Vagina (tissue), 2 donors: ENCODE results near the gene LIMCH1.

Experiments
- POLR2A ChIP-seq, 2 donors: fragments of 450-650 bp; IDR thresholded peaks; one replicate each; pipeline ENCODE4 v1.6.1; 2017; ENCODE audit warnings: antibody characterized with exemption in 2 of 2, mild to moderate bottlenecking in 2 of 2, moderate library complexity in 2 of 2
- POLR2AphosphoS5 ChIP-seq, 2 donors: sonication (generic); formaldehyde crosslinking; IDR thresholded peaks; one replicate each; pipeline ENCODE4 v1.9.0; 2017; ENCODE audit warnings: antibody characterized with exemption in 2 of 2, mild to moderate bottlenecking in 2 of 2, low read depth in 1 of 2; ENCODE audit not compliant: insufficient read depth in 1 of 2
- TF ChIP-seq, protein P1 (sequence below), 3 experiments: fragments of 450-650 bp in 2 of 3; fragments of 200-600 bp in 1 of 3; sonication (generic) in 1 of 3; IDR thresholded peaks; one replicate each; pipeline ENCODE4 v1.5.1; 2017 to 2019; ENCODE audit warnings: antibody characterized with exemption in 3 of 3, mild to moderate bottlenecking in 2 of 3, moderate library complexity in 2 of 3

DNA sequence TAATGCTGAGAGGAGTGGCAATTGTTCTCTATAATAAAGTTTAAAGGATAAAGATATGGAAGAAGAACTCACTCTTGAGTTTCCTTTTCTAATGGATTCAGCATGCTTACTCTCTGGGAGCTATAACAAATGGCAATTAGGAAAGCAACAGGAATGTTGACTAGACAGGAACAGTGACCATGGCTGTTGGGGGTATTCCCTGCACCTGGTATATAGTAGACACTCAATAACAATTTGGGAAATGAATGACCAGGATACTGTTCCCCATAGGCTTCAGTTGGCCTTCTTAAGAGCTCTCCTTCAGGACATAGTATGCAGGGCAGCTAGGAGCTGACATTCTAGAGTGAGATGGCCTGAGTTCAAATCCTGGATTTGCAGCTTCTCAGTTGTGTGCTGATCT lies 1.8 kb downstream of the LIMCH1 start:
- TF ChIP-seq POLR2A (IDR thresholded peaks at IDR 0.05) = no peak
- TF ChIP-seq, protein P1, sequence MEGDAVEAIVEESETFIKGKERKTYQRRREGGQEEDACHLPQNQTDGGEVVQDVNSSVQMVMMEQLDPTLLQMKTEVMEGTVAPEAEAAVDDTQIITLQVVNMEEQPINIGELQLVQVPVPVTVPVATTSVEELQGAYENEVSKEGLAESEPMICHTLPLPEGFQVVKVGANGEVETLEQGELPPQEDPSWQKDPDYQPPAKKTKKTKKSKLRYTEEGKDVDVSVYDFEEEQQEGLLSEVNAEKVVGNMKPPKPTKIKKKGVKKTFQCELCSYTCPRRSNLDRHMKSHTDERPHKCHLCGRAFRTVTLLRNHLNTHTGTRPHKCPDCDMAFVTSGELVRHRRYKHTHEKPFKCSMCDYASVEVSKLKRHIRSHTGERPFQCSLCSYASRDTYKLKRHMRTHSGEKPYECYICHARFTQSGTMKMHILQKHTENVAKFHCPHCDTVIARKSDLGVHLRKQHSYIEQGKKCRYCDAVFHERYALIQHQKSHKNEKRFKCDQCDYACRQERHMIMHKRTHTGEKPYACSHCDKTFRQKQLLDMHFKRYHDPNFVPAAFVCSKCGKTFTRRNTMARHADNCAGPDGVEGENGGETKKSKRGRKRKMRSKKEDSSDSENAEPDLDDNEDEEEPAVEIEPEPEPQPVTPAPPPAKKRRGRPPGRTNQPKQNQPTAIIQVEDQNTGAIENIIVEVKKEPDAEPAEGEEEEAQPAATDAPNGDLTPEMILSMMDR (IDR thresholded peaks at IDR 0.05) = no peak
- TF ChIP-seq POLR2AphosphoS5 (IDR thresholded peaks at IDR 0.05; ENCODE audit: insufficient read depth in 1 of 2, low read depth in 1 of 2) = no peak
